G401.6 (cell line): ENCODE measurements around the gene NAXE.
"Not testable (repeated sequence)": the region's sequence is repeated elsewhere in the genome, so short reads cannot be mapped to it uniquely, and the experiment has no call there.

Experiments
- FAIRE-seq: peaks from 2 replicates; lab custom pipeline; 2012; peaks lifted over from hg19 to GRCh38; lab: Jason Lieb, UNC

The NAXE gene

DNA sequence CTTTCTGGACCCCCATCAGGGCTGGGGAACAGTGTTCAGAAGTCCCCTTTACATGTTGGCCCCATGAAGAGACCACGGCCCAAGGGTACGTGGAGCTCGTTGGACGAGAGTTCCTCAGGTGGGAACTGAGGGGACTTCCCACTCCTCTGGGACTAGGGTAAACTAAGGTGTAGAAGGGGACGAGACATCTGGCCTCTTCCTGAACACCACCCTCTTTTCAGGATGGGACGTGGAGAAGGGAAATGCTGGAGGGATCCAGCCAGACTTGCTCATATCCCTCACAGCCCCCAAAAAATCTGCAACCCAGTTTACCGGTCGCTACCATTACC lies 2.0 kb downstream of the NAXE start:
- FAIRE-seq: no peak

GRCh38 chr1:156594190-156594589 lies 2.6 kb downstream of the NAXE start:
- FAIRE-seq: no peak

DNA sequence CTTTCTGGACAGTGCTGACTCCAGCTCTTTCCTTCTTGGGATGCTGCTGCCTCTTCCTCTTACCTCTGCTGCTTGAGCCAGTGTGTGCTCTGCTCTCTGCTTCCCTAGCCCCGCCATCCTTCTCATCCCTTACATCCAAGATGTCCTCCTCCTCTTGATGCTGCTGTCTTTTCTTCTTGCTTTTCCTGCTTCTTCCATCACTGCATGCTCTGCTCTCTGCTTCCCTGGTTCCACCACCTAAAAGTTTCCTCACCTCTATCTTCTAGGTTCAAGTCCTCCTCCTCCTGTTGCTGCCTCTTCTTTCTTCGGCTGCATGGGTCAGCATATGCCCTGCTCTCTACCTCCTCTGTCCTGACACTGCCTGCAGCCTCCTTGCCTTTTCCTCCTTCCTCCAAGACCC lies 3.4 kb downstream of the NAXE start:
- FAIRE-seq: no peak

DNA sequence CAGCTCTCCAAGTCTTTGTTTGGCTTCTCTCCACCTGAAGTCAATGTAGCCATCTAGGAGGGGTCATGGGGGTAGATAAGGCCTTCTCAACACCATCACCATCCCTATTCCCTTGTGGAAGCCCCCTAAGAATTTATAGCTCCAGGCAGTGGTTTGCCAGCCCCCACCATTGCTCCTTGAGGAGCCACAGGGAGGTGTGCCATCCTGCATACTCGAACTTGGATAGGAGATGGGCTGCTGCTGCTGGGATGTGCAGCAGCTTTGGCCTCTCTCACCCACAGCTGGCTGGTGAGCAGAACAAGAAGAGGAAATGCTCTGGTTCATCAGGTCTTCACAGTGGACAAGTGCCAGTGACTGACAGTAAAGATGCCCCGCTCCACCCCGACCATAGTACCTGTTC lies 4.8 kb downstream of the NAXE start:
- no peak for FAIRE-seq

GRCh38 chr1:156598125-156598524 lies 6.5 kb downstream of the NAXE start:
- no peak for FAIRE-seq

- FAIRE-seq: no peak
These were observed 7.3 kb downstream of the NAXE start for GRCh38 chr1:156598731-156599432.

GRCh38 chr1:156599811-156600210 lies 8.2 kb downstream of the NAXE start:
- FAIRE-seq: no peak

- FAIRE-seq: no peak
These were observed 9.2 kb downstream of the NAXE start for GRCh38 chr1:156600733-156601121.

- peak; percentile 82 for FAIRE-seq
These were observed 9.7 kb downstream of the NAXE start, which contains the start of gene GPATCH4 for GRCh38 chr1:156601122-156601830. Gene GPATCH4 (minus strand): TSS chr1:156601479.

GRCh38 chr1:156601892-156602291 lies 10.3 kb downstream of the NAXE start:
- FAIRE-seq: no peak

DNA sequence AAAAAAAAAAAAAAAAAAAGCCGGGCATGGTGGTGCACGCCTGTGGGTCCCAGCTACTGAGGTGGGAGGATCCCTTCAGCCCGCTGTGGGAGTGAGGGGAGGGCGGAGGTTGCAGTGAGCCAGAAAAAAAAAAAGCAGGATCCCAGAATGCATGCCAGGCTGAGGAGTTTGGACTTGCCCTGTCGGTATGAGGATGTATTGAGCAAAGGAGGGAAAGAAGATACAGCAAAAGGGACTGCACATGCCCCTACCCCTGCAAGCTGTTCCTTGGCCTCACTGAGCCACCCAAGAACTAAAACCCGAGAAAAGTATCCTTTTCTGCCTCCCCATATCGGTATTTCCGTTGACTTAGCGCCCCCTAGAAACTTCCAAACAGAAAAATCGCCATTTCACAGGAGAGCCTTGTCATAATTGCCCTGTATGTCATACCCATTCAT lies 11.0 kb downstream of the NAXE start:
- FAIRE-seq: no peak

DNA sequence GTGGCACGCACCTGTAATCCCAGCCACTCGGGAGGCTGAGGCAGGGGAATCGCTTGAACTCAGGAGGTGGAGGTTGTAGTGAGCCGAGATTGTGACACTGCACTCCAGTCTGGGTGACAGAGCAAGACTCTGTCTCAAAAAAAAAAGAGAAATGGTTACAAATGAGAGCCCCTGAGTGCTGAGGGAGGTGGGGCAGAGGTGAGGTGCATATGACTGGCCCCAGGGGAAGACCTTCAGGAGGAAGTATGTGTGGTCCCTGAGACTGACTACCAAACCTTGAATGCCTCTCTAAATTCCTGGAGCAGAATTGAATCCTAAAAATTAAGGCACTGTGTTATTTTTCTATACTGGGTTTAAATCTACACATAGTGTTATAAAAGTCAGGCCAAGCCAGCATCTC lies 15.8 kb downstream of the NAXE start:
- FAIRE-seq: not testable (repeated sequence)

DNA sequence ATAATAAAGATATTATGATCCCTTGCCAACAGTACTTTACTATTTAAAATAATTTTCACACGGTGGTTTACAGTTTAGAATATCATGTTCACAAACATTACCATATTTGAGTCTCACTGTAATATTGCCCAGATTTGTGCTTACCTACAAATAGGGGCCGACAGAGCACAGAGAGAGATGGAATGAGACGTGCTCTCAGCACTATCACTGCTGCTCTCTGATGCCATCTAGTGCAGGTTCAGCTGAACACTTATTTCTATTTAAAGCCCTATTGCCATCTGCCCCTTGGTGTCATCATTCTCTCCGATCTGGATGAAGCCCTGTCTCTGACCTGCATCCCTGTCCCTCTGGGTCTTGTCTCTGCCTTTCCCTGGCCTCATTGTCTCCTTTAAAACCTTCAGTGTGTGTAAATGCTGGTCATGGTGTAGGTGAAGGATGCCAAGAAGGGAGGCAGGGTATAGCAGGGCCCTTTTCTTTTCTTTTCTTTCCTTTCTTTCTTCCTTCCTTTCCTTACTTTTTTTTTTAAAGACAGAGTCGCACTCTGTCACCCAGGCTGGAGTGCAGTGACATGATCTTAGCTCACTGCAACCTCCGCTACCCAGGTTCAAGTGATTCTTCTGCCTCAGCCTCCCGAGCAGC lies 16.6 kb downstream of the NAXE start:
- peak; percentile 85 for FAIRE-seq

- FAIRE-seq: peak; percentile 49
These were observed 17.4 kb downstream of the NAXE start for GRCh38 chr1:156608981-156609380.

DNA sequence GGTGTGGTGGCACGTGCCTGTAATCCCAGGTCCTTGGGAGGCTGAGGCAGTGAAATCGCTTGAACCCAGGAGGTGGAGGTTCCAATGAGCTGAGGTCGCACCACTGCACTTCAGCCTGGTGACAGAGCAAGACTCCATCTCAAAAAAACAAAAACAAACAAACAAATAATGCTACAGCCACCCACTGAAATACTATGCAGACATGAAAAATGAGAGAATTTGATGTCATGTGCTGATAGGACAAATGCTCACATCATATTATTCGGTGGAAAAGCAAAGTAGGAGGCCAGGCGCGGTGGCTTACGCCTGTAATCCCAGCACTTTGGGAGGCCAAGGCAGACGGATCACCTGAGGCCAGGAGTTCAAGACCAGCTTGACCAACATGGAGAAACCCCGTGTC lies 18.5 kb downstream of the NAXE start:
- not testable (repeated sequence) for FAIRE-seq

DNA sequence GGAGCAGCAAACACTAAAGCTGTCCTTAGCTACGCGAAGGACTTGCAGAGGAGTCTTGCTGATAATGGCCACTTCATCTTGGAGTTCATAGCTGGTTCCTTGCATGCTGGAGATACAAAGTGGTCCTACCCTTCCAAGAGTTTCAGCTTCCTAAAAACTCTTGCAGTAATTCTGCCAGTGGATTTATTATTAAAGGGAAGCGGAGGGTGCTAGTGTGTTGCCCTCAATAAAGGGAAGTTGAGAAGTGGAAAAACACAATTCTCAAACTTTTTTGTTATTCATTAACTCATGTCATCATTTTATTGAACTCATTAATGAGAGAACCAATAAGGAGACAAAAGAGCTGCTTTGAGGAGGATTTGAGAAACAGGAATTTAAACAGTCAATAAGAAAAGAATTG lies 21.1 kb downstream of the NAXE start:
- no peak for FAIRE-seq

DNA sequence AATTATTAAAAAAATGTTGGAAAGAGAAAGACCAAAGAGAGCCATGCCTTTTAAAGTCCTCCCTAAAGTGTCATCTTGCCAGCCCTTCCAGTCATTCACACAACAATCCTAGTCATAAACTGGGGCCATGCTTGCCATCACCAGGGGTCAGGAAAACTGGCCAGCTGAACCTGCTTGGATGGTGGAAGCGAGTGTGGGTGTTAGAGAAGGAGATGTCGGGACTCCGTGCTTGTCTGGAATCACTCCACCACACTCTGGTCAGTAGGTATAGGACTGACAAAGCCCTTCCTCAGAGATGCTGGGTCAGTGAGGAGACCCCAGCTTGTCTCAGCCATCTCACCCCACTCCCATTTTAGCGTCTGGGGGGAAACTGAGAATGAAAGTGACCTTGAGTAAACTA lies 24.4 kb downstream of the NAXE start:
- no peak for FAIRE-seq

GRCh38 chr1:156616463-156616862 lies 24.9 kb downstream of the NAXE start:
- no peak for FAIRE-seq

DNA sequence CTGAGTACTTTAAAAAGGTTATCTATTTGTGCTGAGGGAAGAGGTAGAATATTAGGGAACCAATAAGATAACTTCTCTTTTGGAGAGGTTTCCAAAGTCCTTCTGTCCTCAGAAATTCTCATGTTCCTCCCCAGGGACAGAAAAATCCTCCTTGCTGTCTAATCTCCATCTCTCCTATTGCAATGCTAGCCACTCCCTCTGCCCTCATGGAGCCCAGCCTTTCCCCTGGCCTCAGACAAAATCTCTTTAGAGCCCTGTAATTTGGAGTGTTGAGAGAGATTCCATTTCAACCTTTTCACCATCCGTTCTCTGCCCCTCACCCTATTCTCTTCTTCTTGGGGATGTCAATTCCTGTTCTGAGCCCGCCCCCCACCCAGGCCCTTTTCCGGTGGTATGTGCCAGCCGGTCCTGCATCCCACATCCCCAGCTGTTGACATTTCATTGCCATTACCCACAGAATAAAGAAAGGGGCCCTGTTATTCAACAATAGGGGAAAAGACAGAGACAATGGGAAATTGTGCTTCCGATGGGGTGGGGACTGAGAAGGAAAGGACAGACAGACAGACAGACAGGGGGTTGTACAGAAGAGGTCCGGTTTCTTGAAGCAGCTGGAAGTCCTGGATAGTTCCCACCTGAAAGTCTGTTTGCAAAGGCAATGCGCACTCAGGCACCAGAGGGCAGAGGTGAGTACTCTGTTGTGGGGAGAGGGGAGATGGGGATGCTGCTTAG lies 27.4 kb downstream of the NAXE start, which contains the start of gene HAPLN2:
Gene HAPLN2, plus strand, starts transcription at position 563 of the 729 bp plus-strand sequence. CDS start 4,076 bp downstream, outside the sequence.
- FAIRE-seq: no peak

GRCh38 chr1:156619582-156619955 lies 28.0 kb downstream of the NAXE start:
- FAIRE-seq: no peak

- no peak for FAIRE-seq
These were observed 31.2 kb downstream of the NAXE start for GRCh38 chr1:156622581-156623297.
